ENCODE measurements around the gene MYO1G.

GRCh38 chr7:44914992-44915607 is 63.7 kb downstream of the MYO1G start:
- TF ChIP-seq, protein P1, sequence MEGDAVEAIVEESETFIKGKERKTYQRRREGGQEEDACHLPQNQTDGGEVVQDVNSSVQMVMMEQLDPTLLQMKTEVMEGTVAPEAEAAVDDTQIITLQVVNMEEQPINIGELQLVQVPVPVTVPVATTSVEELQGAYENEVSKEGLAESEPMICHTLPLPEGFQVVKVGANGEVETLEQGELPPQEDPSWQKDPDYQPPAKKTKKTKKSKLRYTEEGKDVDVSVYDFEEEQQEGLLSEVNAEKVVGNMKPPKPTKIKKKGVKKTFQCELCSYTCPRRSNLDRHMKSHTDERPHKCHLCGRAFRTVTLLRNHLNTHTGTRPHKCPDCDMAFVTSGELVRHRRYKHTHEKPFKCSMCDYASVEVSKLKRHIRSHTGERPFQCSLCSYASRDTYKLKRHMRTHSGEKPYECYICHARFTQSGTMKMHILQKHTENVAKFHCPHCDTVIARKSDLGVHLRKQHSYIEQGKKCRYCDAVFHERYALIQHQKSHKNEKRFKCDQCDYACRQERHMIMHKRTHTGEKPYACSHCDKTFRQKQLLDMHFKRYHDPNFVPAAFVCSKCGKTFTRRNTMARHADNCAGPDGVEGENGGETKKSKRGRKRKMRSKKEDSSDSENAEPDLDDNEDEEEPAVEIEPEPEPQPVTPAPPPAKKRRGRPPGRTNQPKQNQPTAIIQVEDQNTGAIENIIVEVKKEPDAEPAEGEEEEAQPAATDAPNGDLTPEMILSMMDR (IDR thresholded peaks at IDR 0.05): no peak
- TF ChIP-seq ZFX (IDR thresholded peaks at IDR 0.05; ENCODE audit: borderline replicate concordance): no peak

All from 22Rv1 (cell line).